Measurements from ENCODE around the gene MATCAP1. TPM values are rescaled to one million over a fixed set of nuclear protein-coding genes. Genes with fewer than 3 reads are reported as not detected.

MATCAP1 gene
- total and polyA plus RNA-seq, 2 of the 4 experiments (the other 2 are of a cell fraction) = 8.2 to 43.9 TPM

GRCh38 chr16:67213197-67214019 lies 29.6 kb upstream of the MATCAP1 start:
- no peak overlapping the region for H3K4ac ChIP-seq (ENCODE audit: low read depth, low read length)
- H2BK5ac ChIP-seq (ENCODE audit: low read depth, low read length, poor library complexity, severe bottlenecking) = no peak overlapping the region
- H3K27me3 ChIP-seq (ENCODE audit: control insufficient read depth, insufficient read depth, low read length) = no peaks in the 10 kb centered on the region
- in situ Hi-C loops (cut with MboI; ENCODE audit: low sequenced_read_pairs) = no loop called here
- H2AFZ ChIP-seq (replicated peaks; ENCODE audit: low read length, poor library complexity) = no peak overlapping the region
- H3K36me3 ChIP-seq (ENCODE audit: control insufficient read depth, insufficient read depth, low read length) = peaks cover 4% of the 10 kb centered on the region; the same call in 1 of the 2 replicates
- ChIA-PET POLR2A (ENCODE audit: unreplicated experiment) (no interaction called here), CTCF (no interaction called here)
- intact Hi-C loops (cut with micrococcal nuclease) = no loop called here
- no peak overlapping the region for H3K14ac ChIP-seq (replicated peaks; ENCODE audit: low read depth, low read length)
- H3K56ac ChIP-seq (ENCODE audit: extremely low read depth, insufficient read depth, low read length) = no peak overlapping the region
- no peak overlapping the region for H3K27ac ChIP-seq (ENCODE audit: insufficient read depth, low read length)
- H2AK5ac ChIP-seq (ENCODE audit: low read depth, low read length) = no peak overlapping the region
- H3K4me3 ChIP-seq (ENCODE audit: insufficient read depth, low read depth, low read length) = no peak overlapping the region
- no peaks in the 10 kb centered on the region for H3K9me3 ChIP-seq (ENCODE audit: control insufficient read depth, insufficient read depth, low read length)
- H3K23ac ChIP-seq (ENCODE audit: low read depth, low read length) = no peak overlapping the region
- DNase-seq (no peak), ATAC-seq (ENCODE audit: low read depth) (no peak)
- no peak overlapping the region for H4K8ac ChIP-seq (ENCODE audit: low read depth in 2 of 2, low read length in 2 of 2)
- H4K5ac ChIP-seq (ENCODE audit: low read depth, low read length) = no peak overlapping the region
- WGBS, 2 experiments (ENCODE audit: extremely low coverage in 2 of 2, insufficient read length in 1 of 2) = 75% methylated on average over 2 of the region's 8 CpGs; no CpG with 5 or more reads in 1 of the 2 experiments
- no TSS peak for BruUV-seq (replicated peaks)
- H2BK20ac ChIP-seq (ENCODE audit: low read depth, low read length) = no peak overlapping the region
- no peak overlapping the region for H3K9ac ChIP-seq (ENCODE audit: low read depth, low read length)
- H3K18ac ChIP-seq (ENCODE audit: low read depth, low read length) = no peak overlapping the region
- no peak overlapping the region for H4K91ac ChIP-seq (ENCODE audit: insufficient read depth, low read depth, low read length)
- TF ChIP-seq MAZ (IDR thresholded peaks at IDR 0.05; ENCODE audit: borderline replicate concordance, low read depth, low read length) = no peak
- TF ChIP-seq NFE2L2 (IDR thresholded peaks at IDR 0.05; ENCODE audit: low read depth, low read length) = no peak
- no peak for TF ChIP-seq MAFK (IDR thresholded peaks at IDR 0.05; ENCODE audit: low read depth, low read length)
- TF ChIP-seq BHLHE40 (IDR thresholded peaks at IDR 0.05; ENCODE audit: low read depth, low read length) = no peak
- no peak for TF ChIP-seq FOS (IDR thresholded peaks at IDR 0.05; ENCODE audit: low read depth, low read length)
- no peak for TF ChIP-seq POLR2A (IDR thresholded peaks at IDR 0.05; ENCODE audit: low read depth, low read length)
- TF ChIP-seq RFX5 (IDR thresholded peaks at IDR 0.05; ENCODE audit: low read depth, low read length) = no peak
- TF ChIP-seq SMC3 (IDR thresholded peaks at IDR 0.05; ENCODE audit: low read depth, low read length) = no peak
- no peak for TF ChIP-seq MXI1 (IDR thresholded peaks at IDR 0.05; ENCODE audit: borderline replicate concordance, low read depth, low read length)
- TF ChIP-seq ELK1 (IDR thresholded peaks at IDR 0.05; ENCODE audit: borderline replicate concordance, low read depth, low read length) = no peak
- TF ChIP-seq RAD21 (IDR thresholded peaks at IDR 0.05; ENCODE audit: low read length) = no peak
- TF ChIP-seq CEBPB (IDR thresholded peaks at IDR 0.05; ENCODE audit: low read depth, low read length) = no peak
- peaks cover 10% of the 10 kb centered on the region; the same call in 1 of the 2 replicates for H3K9me1 ChIP-seq (ENCODE audit: insufficient read depth, low read length)
- peaks cover 0 to 3% of the 10 kb centered on the region in 2 experiments; a peak in 1 of 4 replicates for H3K79me1 ChIP-seq (ENCODE audit: low read depth in 1 of 2, low read length in 2 of 2)
- H3K4me1 ChIP-seq (ENCODE audit: control insufficient read depth, insufficient read depth, low read length) = no peaks in the 10 kb centered on the region
- H2BK120ac ChIP-seq (ENCODE audit: low read depth, low read length) = no peak overlapping the region
- dilution Hi-C loops (cut with HindIII; ENCODE audit: low sequenced_read_pairs, unreplicated experiment) = no loop called here
- H2BK15ac ChIP-seq (ENCODE audit: low read depth, low read length) = no peak overlapping the region
- no peak overlapping the region for H2AK9ac ChIP-seq (replicated peaks; ENCODE audit: low read depth, low read length, poor library complexity)
- H3K4me2 ChIP-seq (ENCODE audit: low read depth, low read length) = no peak overlapping the region
- no peaks in the 10 kb centered on the region for H4K20me1 ChIP-seq (ENCODE audit: insufficient read depth, low read length)

Measured in IMR-90 (cell line).